Neural cell (in vitro differentiated cells): ENCODE results near the gene PPP3R2. TPM values are rescaled to one million over a fixed set of nuclear protein-coding genes. Genes with fewer than 3 reads are reported as not detected.

Experiments used
- H2AFZ ChIP-seq: fragments of 200-600, 300-800 bp; sonication (generic), shearing (Covaris generic); 2 replicates; pipeline ENCODE4 v1.6.0; 2014; ENCODE audit warnings: low read depth, mild to moderate bottlenecking, antibody characterized with exemption, low read length, moderate library complexity
- H3F3A ChIP-seq: fragments of 200-600 bp; shearing (Covaris generic); 2 replicates; pipeline ENCODE4 v1.6.1; 2016; ENCODE audit warnings: mild to moderate bottlenecking, moderate library complexity, mixed read lengths, antibody characterized with exemption, low read length; ENCODE audit not compliant: insufficient read depth, poor library complexity, severe bottlenecking
- H3K27ac ChIP-seq: fragments of 200-600, 300-800 bp; sonication (generic), shearing (Covaris generic); 2 replicates; pipeline ENCODE4 v1.5.1; 2014; ENCODE audit warnings: mild to moderate bottlenecking, low read length, moderate library complexity
- H3K27me3 ChIP-seq: fragments of 300-800, 200-600 bp; sonication (generic), shearing (Covaris generic); 2 replicates; pipeline ENCODE4 v1.6.0; 2014; ENCODE audit warnings: mild to moderate bottlenecking, low read depth, low read length, moderate library complexity; ENCODE audit not compliant: insufficient read depth
- H3K36me3 ChIP-seq: fragments of 300-800, 200-600 bp; sonication (generic), shearing (Covaris generic); 2 replicates; pipeline ENCODE4 v1.5.1; 2014; ENCODE audit warnings: mild to moderate bottlenecking, antibody characterized with exemption, low read length, moderate library complexity; ENCODE audit not compliant: insufficient read depth
- H3K4me2 ChIP-seq: fragments of 300-800, 200-600 bp; sonication (generic), shearing (Covaris generic); 2 replicates; pipeline ENCODE4 v1.6.0; 2014; ENCODE audit warnings: mild to moderate bottlenecking, low read length
- H3K4me3 ChIP-seq: fragments of 300-800, 200-600 bp; sonication (generic), shearing (Covaris generic); 2 replicates; pipeline ENCODE4 v1.5.1; 2014; ENCODE audit warnings: mild to moderate bottlenecking, low read length, moderate library complexity
- H3K79me2 ChIP-seq: fragments of 200-600 bp; shearing (Covaris generic); replicated peaks from 2 replicates; pipeline ENCODE4 v1.6.0; 2014; ENCODE audit warnings: mild to moderate bottlenecking, low read length, moderate library complexity; ENCODE audit not compliant: insufficient read depth
- H3K9ac ChIP-seq: fragments of 300-800, 200-600 bp; sonication (generic), shearing (Covaris generic); 2 replicates; pipeline ENCODE4 v1.6.1; 2016; ENCODE audit warnings: mild to moderate bottlenecking, low read length, mixed read lengths
- H3K9me2 ChIP-seq: fragments of 200-600 bp; shearing (Covaris generic); 2 replicates; pipeline ENCODE4 v1.6.1; 2016; ENCODE audit warnings: mild to moderate bottlenecking, low read length, mixed read lengths; ENCODE audit not compliant: insufficient read depth
- H3K9me3 ChIP-seq: fragments of 200-600, 300-800 bp; sonication (generic), shearing (Covaris generic); 2 replicates; pipeline ENCODE4 v1.6.1; 2016; ENCODE audit warnings: mild to moderate bottlenecking, mixed run types, low read length, moderate library complexity, mixed read lengths
- H4K20me1 ChIP-seq: fragments of 200-600 bp; shearing (Covaris generic); 2 replicates; pipeline ENCODE4 v1.6.1; 2016; ENCODE audit warnings: mild to moderate bottlenecking, mixed run types; ENCODE audit not compliant: insufficient read depth
- EP300 ChIP-seq: fragments of 450-650 bp; conservative IDR thresholded peaks from 2 replicates; pipeline ENCODE4 v1.6.1; 2014; ENCODE audit warnings: antibody characterized with exemption, mild to moderate bottlenecking, moderate library complexity; ENCODE audit not compliant: poor library complexity, severe bottlenecking
- EZH2 ChIP-seq: fragments of 200-600, 300-800 bp; shearing (Covaris generic), sonication (generic); IDR thresholded peaks from 2 replicates; pipeline ENCODE4 v1.6.1; 2014; ENCODE audit warnings: antibody characterized with exemption, low read length, borderline replicate concordance, mild to moderate bottlenecking; ENCODE audit not compliant: insufficient read depth, poor library complexity, severe bottlenecking
- MXI1 ChIP-seq: fragments of 450-650 bp; conservative IDR thresholded peaks from 2 replicates; pipeline ENCODE4 v1.6.1; 2014; ENCODE audit warnings: antibody characterized with exemption, mild to moderate bottlenecking; ENCODE audit not compliant: poor library complexity, severe bottlenecking
- POLR2AphosphoS5 ChIP-seq: IDR thresholded peaks from 2 replicates; pipeline ENCODE4 v1.6.1; 2012
- RAD21 ChIP-seq: fragments of 450-650 bp; conservative IDR thresholded peaks from 2 replicates; pipeline ENCODE4 v1.6.1; 2014; ENCODE audit warnings: antibody characterized with exemption, mild to moderate bottlenecking, moderate library complexity
- REST ChIP-seq: IDR thresholded peaks from 2 replicates; pipeline ENCODE4 v1.6.1; 2012; ENCODE audit warnings: borderline replicate concordance
- SMC3 ChIP-seq: fragments of 450-650 bp; conservative IDR thresholded peaks from 2 replicates; pipeline ENCODE4 v1.6.1; 2014; ENCODE audit warnings: antibody characterized with exemption, mild to moderate bottlenecking, moderate library complexity; ENCODE audit not compliant: poor library complexity
- TAF1 ChIP-seq: IDR thresholded peaks from 2 replicates; pipeline ENCODE4 v1.6.1; 2012; ENCODE audit warnings: low read depth
- polyA plus RNA-seq: library from polyadenylated mRNA; depleted of rRNA; stranded (reverse); fragments of >200 nt; gene quantifications from 2 replicates; pipeline ENCODE4 v1.2.3, GENCODE V29; 2014
- TF ChIP-seq, protein P1 (sequence below): fragments of 450-650 bp; IDR thresholded peaks from 2 replicates; pipeline ENCODE4 v1.5.1; 2014; ENCODE audit warnings: antibody characterized with exemption, mild to moderate bottlenecking, moderate library complexity; ENCODE audit not compliant: poor library complexity, severe bottlenecking

The PPP3R2 gene
- polyA plus RNA-seq, 1 donor from 2014 or later, result not detected

GRCh38 chr9:101632611-101633010, 37.8 kb upstream of the PPP3R2 start:
- H3K36me3 ChIP-seq, result no peaks in the 10 kb centered on the region
- H3F3A ChIP-seq, result no peaks in the 10 kb centered on the region
- H2AFZ ChIP-seq, result no peak overlapping the region
- no peaks in the 10 kb centered on the region for H3K9me2 ChIP-seq
- H3K79me2 ChIP-seq, result no peaks in the 10 kb centered on the region
- H4K20me1 ChIP-seq, result no peaks in the 10 kb centered on the region
- no peak overlapping the region for H3K4me2 ChIP-seq
- no peak overlapping the region for H3K9ac ChIP-seq
- no peaks in the 10 kb centered on the region for H3K27me3 ChIP-seq
- H3K4me3 ChIP-seq, result no peak overlapping the region
- no peak overlapping the region for H3K27ac ChIP-seq
- no peak for TF ChIP-seq SMC3
- no peak for TF ChIP-seq REST
- no peak for TF ChIP-seq POLR2AphosphoS5
- no peak for TF ChIP-seq MXI1
- TF ChIP-seq TAF1, result no peak
- no peak for TF ChIP-seq EZH2
- H3K9me3 ChIP-seq, result no peaks in the 10 kb centered on the region

DNA sequence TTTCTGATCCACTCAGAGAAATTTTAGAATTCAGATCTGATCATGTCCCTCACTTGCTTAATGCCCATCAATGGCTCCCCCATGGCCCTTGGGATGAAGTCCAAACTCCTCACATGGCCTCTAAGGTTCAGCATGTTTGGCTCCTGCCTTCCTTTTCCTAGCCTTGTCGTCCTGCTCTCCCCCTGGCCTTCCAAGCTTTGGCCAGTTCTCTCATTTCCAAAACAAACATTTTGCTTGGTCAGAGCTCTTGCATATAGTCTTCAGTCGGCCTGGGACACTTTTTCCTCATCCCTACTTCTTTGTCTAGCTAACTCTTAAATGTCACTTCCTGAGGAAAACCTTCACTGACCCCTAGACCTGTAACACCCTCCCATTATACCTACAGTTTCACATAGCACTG, 37.1 kb upstream of the PPP3R2 start:
- no peak overlapping the region for H2AFZ ChIP-seq
- no peaks in the 10 kb centered on the region for H3K9me3 ChIP-seq
- no peaks in the 10 kb centered on the region for H3K79me2 ChIP-seq
- H3F3A ChIP-seq, result no peaks in the 10 kb centered on the region
- no peaks in the 10 kb centered on the region for H3K9me2 ChIP-seq
- no peak overlapping the region for H3K27ac ChIP-seq
- TF ChIP-seq MXI1 (no peak), REST (no peak), POLR2AphosphoS5 (no peak), EZH2 (no peak), TAF1 (no peak), SMC3 (no peak), EP300 (no peak), RAD21 (no peak)
- TF ChIP-seq, protein P1, sequence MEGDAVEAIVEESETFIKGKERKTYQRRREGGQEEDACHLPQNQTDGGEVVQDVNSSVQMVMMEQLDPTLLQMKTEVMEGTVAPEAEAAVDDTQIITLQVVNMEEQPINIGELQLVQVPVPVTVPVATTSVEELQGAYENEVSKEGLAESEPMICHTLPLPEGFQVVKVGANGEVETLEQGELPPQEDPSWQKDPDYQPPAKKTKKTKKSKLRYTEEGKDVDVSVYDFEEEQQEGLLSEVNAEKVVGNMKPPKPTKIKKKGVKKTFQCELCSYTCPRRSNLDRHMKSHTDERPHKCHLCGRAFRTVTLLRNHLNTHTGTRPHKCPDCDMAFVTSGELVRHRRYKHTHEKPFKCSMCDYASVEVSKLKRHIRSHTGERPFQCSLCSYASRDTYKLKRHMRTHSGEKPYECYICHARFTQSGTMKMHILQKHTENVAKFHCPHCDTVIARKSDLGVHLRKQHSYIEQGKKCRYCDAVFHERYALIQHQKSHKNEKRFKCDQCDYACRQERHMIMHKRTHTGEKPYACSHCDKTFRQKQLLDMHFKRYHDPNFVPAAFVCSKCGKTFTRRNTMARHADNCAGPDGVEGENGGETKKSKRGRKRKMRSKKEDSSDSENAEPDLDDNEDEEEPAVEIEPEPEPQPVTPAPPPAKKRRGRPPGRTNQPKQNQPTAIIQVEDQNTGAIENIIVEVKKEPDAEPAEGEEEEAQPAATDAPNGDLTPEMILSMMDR, result no peak
- no peaks in the 10 kb centered on the region for H3K36me3 ChIP-seq
- H3K9ac ChIP-seq, result no peak overlapping the region
- no peaks in the 10 kb centered on the region for H4K20me1 ChIP-seq
- H3K4me2 ChIP-seq, result no peak overlapping the region
- no peak overlapping the region for H3K4me3 ChIP-seq
- H3K27me3 ChIP-seq, result no peaks in the 10 kb centered on the region
